ENCODE measurements around the gene ENPP6. TPM values are rescaled to one million over a fixed set of nuclear protein-coding genes. Genes with fewer than 3 reads are reported as not detected.

Gene ENPP6
- total RNA-seq, 1 donor from 2014 or later: not detected

- no peak for DNase-seq (ENCODE audit: low read depth)
- H3K4me3 ChIP-seq (ENCODE audit: low read depth, low read length): no peak overlapping the region
Measured at GRCh38 chr4:184252136-184253071, 34.7 kb upstream of the ENPP6 start.

DNA sequence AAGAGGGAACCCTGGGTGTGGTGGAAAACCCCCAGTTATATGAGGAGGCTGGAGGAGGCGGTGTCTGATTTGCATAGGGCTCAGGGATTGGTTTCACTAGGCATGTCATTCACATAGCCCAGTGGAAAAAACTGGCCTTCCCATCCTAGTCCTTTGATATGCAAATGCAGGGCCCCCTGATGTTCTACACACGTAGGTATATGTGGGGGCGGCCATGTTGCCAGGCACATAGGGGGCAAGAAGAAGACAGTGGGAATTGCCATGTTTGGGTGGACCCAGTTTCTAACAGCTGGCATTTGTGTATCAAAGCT is 34.0 kb upstream of the ENPP6 start:
- H3K4me3 ChIP-seq (ENCODE audit: low read depth, low read length): no peak overlapping the region
- TF ChIP-seq, protein P1, sequence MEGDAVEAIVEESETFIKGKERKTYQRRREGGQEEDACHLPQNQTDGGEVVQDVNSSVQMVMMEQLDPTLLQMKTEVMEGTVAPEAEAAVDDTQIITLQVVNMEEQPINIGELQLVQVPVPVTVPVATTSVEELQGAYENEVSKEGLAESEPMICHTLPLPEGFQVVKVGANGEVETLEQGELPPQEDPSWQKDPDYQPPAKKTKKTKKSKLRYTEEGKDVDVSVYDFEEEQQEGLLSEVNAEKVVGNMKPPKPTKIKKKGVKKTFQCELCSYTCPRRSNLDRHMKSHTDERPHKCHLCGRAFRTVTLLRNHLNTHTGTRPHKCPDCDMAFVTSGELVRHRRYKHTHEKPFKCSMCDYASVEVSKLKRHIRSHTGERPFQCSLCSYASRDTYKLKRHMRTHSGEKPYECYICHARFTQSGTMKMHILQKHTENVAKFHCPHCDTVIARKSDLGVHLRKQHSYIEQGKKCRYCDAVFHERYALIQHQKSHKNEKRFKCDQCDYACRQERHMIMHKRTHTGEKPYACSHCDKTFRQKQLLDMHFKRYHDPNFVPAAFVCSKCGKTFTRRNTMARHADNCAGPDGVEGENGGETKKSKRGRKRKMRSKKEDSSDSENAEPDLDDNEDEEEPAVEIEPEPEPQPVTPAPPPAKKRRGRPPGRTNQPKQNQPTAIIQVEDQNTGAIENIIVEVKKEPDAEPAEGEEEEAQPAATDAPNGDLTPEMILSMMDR (conservative IDR thresholded peaks at IDR 0.05; ENCODE audit: low read depth, low read length): no peak
- DNase-seq (ENCODE audit: low read depth): no peak

More at GRCh38 chr4:184252136-184253071, 34.7 kb upstream of the ENPP6 start:
- TF ChIP-seq, protein P1 (conservative IDR thresholded peaks at IDR 0.05; ENCODE audit: low read depth, low read length): no peak

- H3K4me3 ChIP-seq (ENCODE audit: low read depth, low read length): no peak overlapping the region
- TF ChIP-seq, protein P1 (conservative IDR thresholded peaks at IDR 0.05; ENCODE audit: low read depth, low read length): peak; percentile 66
- no peak for DNase-seq (ENCODE audit: low read depth)
Measured at GRCh38 chr4:184250795-184251669, 33.4 kb upstream of the ENPP6 start.

- no peak for DNase-seq (ENCODE audit: low read depth)
Measured at GRCh38 chr4:184248216-184248615, 30.5 kb upstream of the ENPP6 start.

DNA sequence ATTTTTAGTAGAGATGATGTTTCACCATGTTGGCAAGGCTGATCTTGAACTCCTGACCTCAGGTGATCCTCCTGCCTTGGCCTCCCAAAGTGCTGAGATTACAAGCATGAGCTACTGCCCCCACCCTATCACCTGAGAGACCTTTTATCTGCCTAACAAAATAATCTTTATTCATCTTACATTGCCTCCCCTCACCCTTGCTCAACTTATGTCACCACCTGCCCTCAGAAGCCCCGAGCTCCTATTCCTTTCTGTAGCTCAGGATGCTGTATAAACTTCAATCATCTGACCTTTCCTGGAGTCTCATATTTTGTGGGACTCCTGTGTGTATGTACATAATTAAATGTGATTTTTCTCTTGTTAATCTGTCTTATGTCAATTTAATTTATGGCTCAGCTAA is 29.7 kb upstream of the ENPP6 start:
- TF ChIP-seq, protein P1 (conservative IDR thresholded peaks at IDR 0.05; ENCODE audit: low read depth, low read length): no peak
- no peak for DNase-seq (ENCODE audit: low read depth)
- no peak overlapping the region for H3K4me3 ChIP-seq (ENCODE audit: low read depth, low read length)

More at GRCh38 chr4:184248216-184248615, 30.5 kb upstream of the ENPP6 start:
- no peak overlapping the region for H3K4me3 ChIP-seq (ENCODE audit: low read depth, low read length)
- TF ChIP-seq, protein P1 (conservative IDR thresholded peaks at IDR 0.05; ENCODE audit: low read depth, low read length): no peak

DNA sequence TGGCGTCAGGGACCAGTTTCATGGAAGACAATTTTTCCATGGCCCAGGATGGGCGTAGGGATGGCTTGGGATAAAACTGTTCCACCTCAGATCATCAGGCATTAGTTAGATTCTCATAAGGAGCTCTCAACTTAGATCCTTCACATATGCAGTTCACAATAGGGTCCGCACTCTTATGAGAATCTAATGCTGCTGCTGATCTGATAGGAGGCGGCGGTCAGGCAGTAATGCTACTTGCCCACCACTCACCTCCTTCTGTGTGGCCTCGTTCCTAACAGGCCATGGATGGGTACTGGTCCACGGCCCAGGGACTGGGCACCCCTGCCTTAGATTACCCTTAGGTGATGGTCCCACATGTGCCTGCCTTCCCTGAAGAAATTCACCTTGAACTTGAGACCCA is 28.8 kb upstream of the ENPP6 start:
- no peak overlapping the region for H3K4me3 ChIP-seq (ENCODE audit: low read depth, low read length)
- TF ChIP-seq, protein P1 (conservative IDR thresholded peaks at IDR 0.05; ENCODE audit: low read depth, low read length): no peak
- DNase-seq (ENCODE audit: low read depth): no peak

All from epithelial cell of proximal tubule (primary cell).